Measurements from ENCODE around the gene FRMPD1. TPM values are rescaled to one million over a fixed set of nuclear protein-coding genes. Genes with fewer than 3 reads are reported as not detected.

The FRMPD1 gene
- total RNA-seq, 1 donor from 2014 or later, result 0.31 TPM

DNA sequence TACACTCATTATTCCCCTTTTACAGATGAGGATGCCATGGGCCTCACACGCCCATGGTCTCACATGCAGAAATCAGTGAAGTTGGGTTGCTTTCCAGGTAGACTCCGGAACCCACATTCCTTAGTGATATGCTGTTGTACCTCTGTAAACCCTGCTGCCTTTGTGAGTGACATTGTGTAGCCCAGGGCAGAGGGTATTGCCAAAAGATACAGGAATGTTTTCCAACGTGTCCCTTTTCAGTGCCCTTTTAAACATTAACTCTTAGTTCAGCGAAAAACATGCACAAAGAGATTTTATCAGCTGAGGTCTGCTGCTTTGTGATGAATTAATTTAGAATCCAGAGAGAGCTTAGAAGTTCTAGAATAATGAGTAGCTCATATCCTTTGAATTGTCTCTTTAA is 64.5 kb downstream of the FRMPD1 start:
- no peaks in the 10 kb centered on the region for H3K36me3 Mint-ChIP-seq (ENCODE audit: insufficient read depth)
- no peak for DNase-seq (ENCODE audit: low spot score, unreplicated experiment)
- no peaks in the 10 kb centered on the region for H3K27me3 Mint-ChIP-seq
- H3K4me1 Mint-ChIP-seq (ENCODE audit: low read depth), result peaks cover 11% of the 10 kb centered on the region
- peak overlapping the region; percentile 10 for H3K4me3 Mint-ChIP-seq (ENCODE audit: low read depth)
- TF ChIP-seq, protein P1, sequence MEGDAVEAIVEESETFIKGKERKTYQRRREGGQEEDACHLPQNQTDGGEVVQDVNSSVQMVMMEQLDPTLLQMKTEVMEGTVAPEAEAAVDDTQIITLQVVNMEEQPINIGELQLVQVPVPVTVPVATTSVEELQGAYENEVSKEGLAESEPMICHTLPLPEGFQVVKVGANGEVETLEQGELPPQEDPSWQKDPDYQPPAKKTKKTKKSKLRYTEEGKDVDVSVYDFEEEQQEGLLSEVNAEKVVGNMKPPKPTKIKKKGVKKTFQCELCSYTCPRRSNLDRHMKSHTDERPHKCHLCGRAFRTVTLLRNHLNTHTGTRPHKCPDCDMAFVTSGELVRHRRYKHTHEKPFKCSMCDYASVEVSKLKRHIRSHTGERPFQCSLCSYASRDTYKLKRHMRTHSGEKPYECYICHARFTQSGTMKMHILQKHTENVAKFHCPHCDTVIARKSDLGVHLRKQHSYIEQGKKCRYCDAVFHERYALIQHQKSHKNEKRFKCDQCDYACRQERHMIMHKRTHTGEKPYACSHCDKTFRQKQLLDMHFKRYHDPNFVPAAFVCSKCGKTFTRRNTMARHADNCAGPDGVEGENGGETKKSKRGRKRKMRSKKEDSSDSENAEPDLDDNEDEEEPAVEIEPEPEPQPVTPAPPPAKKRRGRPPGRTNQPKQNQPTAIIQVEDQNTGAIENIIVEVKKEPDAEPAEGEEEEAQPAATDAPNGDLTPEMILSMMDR (IDR thresholded peaks at IDR 0.05; ENCODE audit: unreplicated experiment), result no peak
- H3K9me3 Mint-ChIP-seq (ENCODE audit: low read depth), result no peaks in the 10 kb centered on the region
- no peak overlapping the region for H3K27ac Mint-ChIP-seq

DNA sequence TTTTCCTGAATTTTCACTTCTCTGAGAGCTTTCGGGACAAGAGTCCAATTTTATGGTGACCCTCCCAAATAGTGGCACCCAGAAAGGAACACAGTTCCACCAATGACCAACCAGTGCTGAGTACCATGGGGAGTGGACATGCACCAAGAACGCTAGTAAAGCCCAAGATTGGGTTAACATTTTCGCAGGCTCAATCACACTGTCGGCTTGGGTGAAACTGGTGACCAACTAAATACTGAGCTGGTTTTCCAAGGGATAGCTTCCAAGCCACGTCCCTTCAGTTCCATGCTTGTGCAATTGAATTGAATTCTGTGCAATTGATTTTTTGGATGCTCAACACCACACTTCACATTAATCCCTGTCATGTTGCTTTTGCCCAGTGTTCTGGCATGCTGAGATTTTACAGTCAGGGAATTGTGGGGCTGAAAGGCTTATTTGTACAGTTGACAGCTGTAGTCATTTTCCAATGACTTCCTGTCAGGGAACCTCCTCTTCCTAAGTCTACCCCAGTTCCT is 65.3 kb downstream of the FRMPD1 start:
- H3K27ac Mint-ChIP-seq, result no peak overlapping the region
- TF ChIP-seq, protein P1 (IDR thresholded peaks at IDR 0.05; ENCODE audit: unreplicated experiment), result no peak
- no peak overlapping the region for H3K4me3 Mint-ChIP-seq (ENCODE audit: low read depth)
- no peaks in the 10 kb centered on the region for H3K27me3 Mint-ChIP-seq
- H3K4me1 Mint-ChIP-seq (ENCODE audit: low read depth), result peaks cover 14% of the 10 kb centered on the region
- no peaks in the 10 kb centered on the region for H3K9me3 Mint-ChIP-seq (ENCODE audit: low read depth)
- no peak for DNase-seq (ENCODE audit: low spot score, unreplicated experiment)
- H3K36me3 Mint-ChIP-seq (ENCODE audit: insufficient read depth), result no peaks in the 10 kb centered on the region

DNA sequence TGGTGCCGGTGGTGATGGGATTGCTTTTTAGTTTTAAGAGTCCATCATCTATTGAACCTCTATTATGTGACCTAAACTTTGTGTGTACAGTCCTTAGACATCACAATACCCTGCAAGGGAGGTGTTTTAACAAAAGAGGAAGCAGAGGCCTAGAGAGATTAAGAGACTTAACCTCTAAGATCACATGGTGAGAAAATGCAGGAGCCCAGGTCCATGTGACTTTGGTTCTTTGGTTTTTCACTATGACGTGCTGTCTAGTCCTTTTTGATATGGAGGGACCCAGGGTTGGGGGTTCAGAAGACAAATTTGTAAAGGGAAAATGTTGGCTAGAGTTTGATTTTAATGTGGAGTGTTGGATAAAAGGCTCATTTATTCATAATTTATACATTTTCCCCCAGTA is 68.8 kb downstream of the FRMPD1 start:
- Mint-ChIP-seq H3K27me3 (peaks cover under 1% of the 10 kb centered on the region), H3K4me3 (ENCODE audit: low read depth) (no peak overlapping the region), H3K4me1 (ENCODE audit: low read depth) (peaks cover 14% of the 10 kb centered on the region), H3K36me3 (ENCODE audit: insufficient read depth) (no peaks in the 10 kb centered on the region), H3K27ac (no peak overlapping the region), H3K9me3 (ENCODE audit: low read depth) (no peaks in the 10 kb centered on the region)
- no peak for DNase-seq (ENCODE audit: low spot score, unreplicated experiment)
- TF ChIP-seq, protein P1 (IDR thresholded peaks at IDR 0.05; ENCODE audit: unreplicated experiment), result no peak

DNA sequence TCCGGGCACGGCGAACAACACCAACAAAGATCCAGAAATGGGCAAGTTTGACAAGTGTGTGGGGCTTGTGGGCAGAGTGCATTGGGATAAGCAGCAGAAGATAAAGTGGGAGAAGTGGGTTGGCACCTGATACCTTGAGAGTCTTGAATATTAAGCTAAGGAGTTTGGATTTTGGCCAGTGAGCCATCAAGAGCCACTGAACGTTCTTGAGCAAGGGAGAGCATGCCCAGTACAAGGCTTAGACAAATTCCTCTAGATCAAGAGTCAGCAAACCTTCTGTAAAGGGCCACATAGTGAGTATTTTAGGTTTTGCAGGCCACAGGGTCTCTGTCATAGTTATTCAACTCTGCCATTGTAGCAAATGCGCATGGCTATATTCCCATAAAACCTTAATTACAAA is 76.3 kb downstream of the FRMPD1 start:
- peaks cover 4% of the 10 kb centered on the region for H3K9me3 Mint-ChIP-seq (ENCODE audit: low read depth)
- H3K27ac Mint-ChIP-seq, result no peak overlapping the region
- no peaks in the 10 kb centered on the region for H3K4me1 Mint-ChIP-seq (ENCODE audit: low read depth)
- no peak overlapping the region for H3K4me3 Mint-ChIP-seq (ENCODE audit: low read depth)
- TF ChIP-seq, protein P1 (IDR thresholded peaks at IDR 0.05; ENCODE audit: unreplicated experiment), result no peak
- H3K36me3 Mint-ChIP-seq (ENCODE audit: insufficient read depth), result no peaks in the 10 kb centered on the region
- peaks cover 10% of the 10 kb centered on the region for H3K27me3 Mint-ChIP-seq
- DNase-seq (ENCODE audit: low spot score, unreplicated experiment), result no peak

DNA sequence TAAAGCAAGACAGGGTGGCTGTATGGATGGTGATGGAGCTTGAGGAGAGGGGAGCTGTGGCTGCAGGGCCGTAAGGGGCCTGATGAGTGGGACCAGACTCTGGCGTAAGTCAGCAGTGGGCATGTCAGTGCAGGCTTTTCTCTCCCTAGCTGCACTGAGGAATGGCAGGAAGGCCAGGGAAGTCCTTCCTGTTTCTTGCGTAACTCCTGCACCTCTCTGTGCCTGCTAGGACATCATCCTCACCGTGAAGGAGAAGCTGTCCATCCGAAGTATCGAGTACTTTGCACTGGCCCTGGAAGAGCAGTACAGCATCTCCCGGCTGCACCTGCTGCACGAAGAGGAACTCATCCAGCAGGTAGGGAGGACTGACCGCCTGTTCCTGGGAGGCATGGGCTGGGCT is 78.7 kb downstream of the FRMPD1 start:
- H3K4me3 Mint-ChIP-seq (ENCODE audit: low read depth), result no peak overlapping the region

More for the DNA sequence above, 78.7 kb downstream of the FRMPD1 start:
- H3K27ac Mint-ChIP-seq, result no peak overlapping the region
- no peaks in the 10 kb centered on the region for H3K4me1 Mint-ChIP-seq (ENCODE audit: low read depth)
- peaks cover 30% of the 10 kb centered on the region for H3K27me3 Mint-ChIP-seq
- no peaks in the 10 kb centered on the region for H3K36me3 Mint-ChIP-seq (ENCODE audit: insufficient read depth)
- no peak for DNase-seq (ENCODE audit: low spot score, unreplicated experiment)
- TF ChIP-seq, protein P1 (IDR thresholded peaks at IDR 0.05; ENCODE audit: unreplicated experiment), result no peak
- H3K9me3 Mint-ChIP-seq (ENCODE audit: low read depth), result peaks cover 4% of the 10 kb centered on the region

Measured in progenitor cell of endocrine pancreas (in vitro differentiated cells).